ENCODE measurements around the gene FARSA.
"Not testable (repeated sequence)": the region's sequence is repeated elsewhere in the genome, so short reads cannot be mapped to it uniquely, and the experiment has no call there.

FARSA gene

GRCh38 chr19:12937927-12938778, 4.6 kb upstream of the FARSA start, which contains the start of gene CALR:
TSS of gene CALR (plus strand) at chr19:12938609. CDS start at chr19:12938680, 71 bp downstream.
- DNase-seq (ENCODE audit: low read depth in 3 of 3, low spot score in 1 of 3), result peak; percentile 97 to 99 (median 98)

GRCh38 chr19:12937093-12937926, 3.8 kb upstream of the FARSA start:
- no peak for DNase-seq (ENCODE audit: low read depth in 3 of 3, low spot score in 1 of 3)

- no peak for DNase-seq (ENCODE audit: low read depth in 3 of 3, low spot score in 1 of 3)
Observed at GRCh38 chr19:12936582-12936981, 3.1 kb upstream of the FARSA start.

GRCh38 chr19:12935071-12935470, 1.6 kb upstream of the FARSA start:
- no peak for DNase-seq (ENCODE audit: low read depth in 3 of 3, low spot score in 1 of 3)

GRCh38 chr19:12932392-12933286, 872 bp downstream of the FARSA start:
- no peak for DNase-seq (ENCODE audit: low read depth in 3 of 3, low spot score in 1 of 3)

DNA sequence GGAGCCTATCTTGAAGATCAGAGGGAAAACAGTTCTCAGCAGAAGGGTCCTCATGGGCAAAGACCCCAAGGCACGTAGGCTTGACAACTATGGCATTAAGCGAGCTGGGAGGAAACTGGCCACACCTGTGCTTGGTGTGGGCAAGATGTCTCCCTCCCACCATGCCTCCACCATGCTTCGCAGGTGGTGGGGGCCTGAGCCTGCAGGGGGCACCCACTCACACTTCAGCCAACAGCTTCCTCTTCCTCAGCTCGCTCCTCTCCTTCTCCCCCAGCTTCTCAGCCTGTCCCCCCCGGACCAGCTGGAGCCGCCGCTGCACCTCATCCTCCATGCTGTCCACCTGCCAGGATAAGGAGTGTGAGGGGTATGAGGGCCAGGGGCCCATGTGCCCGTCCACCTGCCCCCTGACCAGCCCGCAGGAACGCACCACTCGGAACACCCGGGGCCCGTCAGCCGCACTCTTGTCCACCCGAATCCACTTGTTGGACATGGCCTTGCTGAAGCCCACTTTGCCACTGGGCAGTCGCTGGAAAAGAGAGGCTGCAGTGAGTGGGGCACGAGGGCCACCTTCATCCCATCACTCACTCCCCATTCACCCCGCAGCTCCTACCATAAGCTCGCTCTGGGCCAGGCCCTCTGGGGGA, 3.4 kb downstream of the FARSA start:
- DNase-seq (ENCODE audit: low read depth in 3 of 3, low spot score in 1 of 3), result no peak

GRCh38 chr19:12924621-12925310, 8.7 kb downstream of the FARSA start:
- no peak for DNase-seq (ENCODE audit: low read depth in 3 of 3, low spot score in 1 of 3)

- no peak for DNase-seq (ENCODE audit: low read depth in 3 of 3, low spot score in 1 of 3)
Observed at GRCh38 chr19:12922959-12923358, 10.6 kb downstream of the FARSA start.

DNA sequence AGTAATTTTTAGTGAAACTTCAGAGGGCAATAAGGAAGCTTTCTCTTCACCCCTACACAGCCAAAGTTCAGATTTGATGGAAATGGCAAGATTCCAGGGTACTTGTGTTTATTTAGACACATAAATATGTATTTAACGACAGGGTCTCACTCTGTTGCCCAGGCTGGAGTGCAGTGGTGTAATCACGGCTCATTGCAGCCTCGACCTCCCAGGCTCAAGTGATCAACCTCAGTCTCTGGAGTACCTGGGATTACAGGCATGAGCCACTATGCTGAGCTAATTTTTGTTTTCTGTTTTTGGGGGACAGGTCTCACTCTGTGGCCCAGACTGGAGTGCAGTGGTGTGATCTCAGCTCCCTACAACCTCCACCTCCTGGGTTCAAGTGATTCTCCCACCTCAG, 12.5 kb downstream of the FARSA start:
- no peak for DNase-seq (ENCODE audit: low read depth in 3 of 3, low spot score in 1 of 3)

GRCh38 chr19:12918253-12918652, 15.3 kb downstream of the FARSA start:
- no peak for DNase-seq (ENCODE audit: low read depth in 3 of 3, low spot score in 1 of 3)

- not testable (repeated sequence) for DNase-seq (ENCODE audit: low read depth in 3 of 3, low spot score in 1 of 3)
Observed at GRCh38 chr19:12915860-12916259, 17.7 kb downstream of the FARSA start.

GRCh38 chr19:12913851-12914690, 19.4 kb downstream of the FARSA start:
- peak in 1 of 3 donors; percentile 35 for DNase-seq (ENCODE audit: low read depth in 3 of 3, low spot score in 1 of 3)

- no peak for DNase-seq (ENCODE audit: low read depth in 3 of 3, low spot score in 1 of 3)
Observed at GRCh38 chr19:12913011-12913561, 20.4 kb downstream of the FARSA start.

DNA sequence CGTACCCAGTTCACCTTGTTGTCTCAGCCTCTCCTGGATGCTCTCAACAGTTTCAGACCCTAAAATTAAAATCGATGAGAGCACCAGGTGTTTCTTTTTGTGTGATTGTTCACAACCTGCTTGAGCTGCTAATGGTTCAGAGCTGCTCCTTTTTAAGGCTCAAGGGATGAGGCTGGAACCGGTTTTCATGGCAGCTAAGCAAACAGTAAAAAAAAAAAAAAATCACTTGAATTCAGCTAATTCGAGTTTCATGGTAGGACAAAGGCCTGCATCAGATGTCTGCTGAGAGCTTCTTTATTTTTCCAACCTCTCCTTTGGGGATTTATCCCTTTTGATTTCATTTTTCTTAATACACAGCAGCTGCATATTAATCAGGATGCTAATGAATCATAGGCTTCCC, 20.9 kb downstream of the FARSA start:
- DNase-seq (ENCODE audit: low read depth in 3 of 3, low spot score in 1 of 3), result no peak

DNA sequence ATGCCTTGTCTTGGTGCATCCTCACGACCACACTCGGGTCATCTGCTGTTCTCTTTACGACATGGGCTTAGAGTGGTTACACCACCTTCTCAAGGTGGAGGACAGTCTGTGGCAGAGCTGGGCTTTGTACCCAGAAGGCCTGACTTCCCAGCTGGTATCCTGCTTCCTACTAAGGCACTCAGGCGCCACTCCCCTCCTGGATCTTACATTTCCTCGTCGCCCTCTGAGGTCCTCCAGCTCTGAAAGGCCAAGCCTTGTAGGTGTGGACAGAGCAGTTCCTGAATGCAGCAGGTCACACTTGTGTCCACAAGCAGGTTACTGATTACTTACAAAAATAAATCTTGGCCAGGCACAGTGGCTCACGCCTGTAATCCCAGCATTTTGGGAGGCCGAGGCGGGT, 26.3 kb downstream of the FARSA start:
- DNase-seq (ENCODE audit: low read depth in 3 of 3, low spot score in 1 of 3), result no peak

- no peak for DNase-seq (ENCODE audit: low read depth in 3 of 3, low spot score in 1 of 3)
Observed at GRCh38 chr19:12899891-12900518, 33.5 kb downstream of the FARSA start.

GRCh38 chr19:12896460-12896859, 37.1 kb downstream of the FARSA start:
- no peak for DNase-seq (ENCODE audit: low read depth in 3 of 3, low spot score in 1 of 3)

GRCh38 chr19:12893582-12893981, 39.9 kb downstream of the FARSA start:
- DNase-seq (ENCODE audit: low read depth in 3 of 3, low spot score in 1 of 3), result no peak

Measured in stimulated activated CD4-positive, alpha-beta T cell treated with anti-CD3 and anti-CD28 coated beads, TNF-alpha, amount 100 ng/mL, for 1 hour (primary cell).